ENCODE measurements around the gene PKIG.
A peak's percentile ranks its signal among the peaks of the same experiment; 100 is the strongest.

The PKIG gene

GRCh38 chr20:44621939-44622338 lies 39.6 kb downstream of the PKIG start:
- no peak for DNase-seq

DNA sequence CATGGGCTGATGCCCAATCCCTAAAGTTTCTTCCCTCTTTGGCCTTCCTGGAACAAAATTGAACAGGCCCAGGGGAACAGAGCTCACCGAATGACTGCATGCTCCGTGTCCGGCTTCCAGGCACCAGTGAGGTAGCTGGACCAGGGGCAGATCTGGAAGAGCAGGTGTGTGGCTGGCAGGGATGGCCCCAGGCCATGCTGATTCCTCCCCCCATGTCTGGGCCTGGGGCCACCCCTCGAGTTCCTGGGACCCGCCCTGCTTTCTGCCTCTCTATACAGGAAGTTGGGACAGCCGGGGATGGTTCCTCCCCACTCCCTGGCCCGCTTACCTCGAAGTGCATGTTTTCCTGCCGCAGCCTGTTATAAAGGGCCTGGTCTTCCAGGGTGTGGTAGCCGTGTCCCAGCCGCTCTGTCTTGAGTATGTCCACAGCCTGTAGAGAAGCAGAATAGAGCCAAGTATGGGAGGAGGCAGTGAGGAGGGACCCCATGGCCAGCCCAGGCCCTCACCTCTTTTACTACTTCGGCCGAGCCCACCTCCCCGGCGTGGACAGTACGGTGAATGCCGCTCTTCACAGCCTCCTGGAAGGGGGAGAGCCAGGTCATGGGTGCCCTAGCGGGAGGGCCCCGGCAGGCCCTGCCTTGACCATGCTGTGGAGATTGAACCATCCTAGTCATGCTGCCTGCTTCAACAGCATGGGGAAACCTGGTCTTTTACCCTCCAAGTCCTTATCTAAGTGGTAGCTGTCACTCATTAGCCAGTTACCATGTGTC lies 40.3 kb downstream of the PKIG start:
- DNase-seq, result no peak

DNA sequence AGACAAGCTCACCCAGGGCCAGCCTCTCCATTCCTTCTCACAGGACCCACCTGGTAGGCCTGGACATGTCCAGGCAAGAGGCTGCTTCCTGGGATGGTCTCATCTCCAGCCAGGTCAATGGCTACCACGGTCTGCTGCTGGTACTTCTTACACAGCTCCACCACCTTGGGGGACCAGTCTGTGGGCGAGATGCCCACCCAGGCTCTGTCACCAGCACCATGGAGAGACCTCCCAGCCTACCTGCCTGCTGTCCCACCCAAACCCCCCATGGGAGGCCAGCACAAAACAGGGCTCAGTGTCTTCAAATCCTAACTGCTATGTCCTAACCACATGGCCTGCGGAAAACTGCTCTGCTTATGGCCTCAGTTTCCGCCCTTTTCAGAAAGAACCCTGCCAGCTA lies 41.8 kb downstream of the PKIG start:
- no peak for DNase-seq

- DNase-seq, result no peak
These were observed 42.4 kb downstream of the PKIG start for GRCh38 chr20:44624743-44625271.

GRCh38 chr20:44625361-44625760 lies 43.0 kb downstream of the PKIG start:
- DNase-seq, result no peak

DNA sequence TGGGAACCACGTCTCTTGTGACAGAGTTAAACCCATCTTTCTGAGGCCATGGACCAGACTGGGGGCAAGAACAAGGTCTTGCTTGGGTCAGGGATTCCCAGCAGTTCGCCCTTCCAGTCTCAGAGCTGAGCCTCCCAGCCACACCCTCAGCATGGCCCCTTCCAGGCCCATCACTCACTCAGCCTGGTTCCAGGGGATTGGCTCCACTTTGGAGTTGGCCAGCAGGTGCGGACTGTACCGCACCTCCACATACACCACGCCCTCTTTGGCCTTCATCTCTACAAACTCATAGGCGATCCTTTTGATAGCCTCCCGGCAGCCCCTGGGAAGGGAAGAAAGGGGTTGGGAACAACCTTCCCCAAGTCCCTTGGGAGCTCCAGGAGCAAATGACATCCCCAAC lies 43.9 kb downstream of the PKIG start:
- no peak for DNase-seq

GRCh38 chr20:44627364-44628010 lies 45.1 kb downstream of the PKIG start:
- DNase-seq, result no peak

DNA sequence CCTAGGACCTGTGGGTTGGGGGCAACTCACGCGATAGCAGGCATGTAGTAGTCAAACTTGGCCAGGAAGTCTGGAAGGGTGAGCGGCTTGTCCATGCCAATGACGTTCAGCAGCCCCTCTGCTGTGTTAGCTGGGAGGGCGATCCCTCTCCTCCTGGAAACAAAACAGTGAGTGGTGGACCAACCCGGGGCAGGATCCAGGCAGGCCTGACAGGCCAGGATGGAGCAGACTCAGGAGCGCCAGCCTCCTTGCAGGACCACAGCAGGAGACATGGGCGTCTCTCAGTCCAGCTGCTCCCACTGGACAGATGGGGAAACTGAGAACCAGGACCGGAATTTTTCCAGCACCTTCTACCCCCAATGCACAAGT lies 46.6 kb downstream of the PKIG start:
- DNase-seq, result no peak

GRCh38 chr20:44629542-44629941 lies 47.2 kb downstream of the PKIG start:
- DNase-seq, result no peak

DNA sequence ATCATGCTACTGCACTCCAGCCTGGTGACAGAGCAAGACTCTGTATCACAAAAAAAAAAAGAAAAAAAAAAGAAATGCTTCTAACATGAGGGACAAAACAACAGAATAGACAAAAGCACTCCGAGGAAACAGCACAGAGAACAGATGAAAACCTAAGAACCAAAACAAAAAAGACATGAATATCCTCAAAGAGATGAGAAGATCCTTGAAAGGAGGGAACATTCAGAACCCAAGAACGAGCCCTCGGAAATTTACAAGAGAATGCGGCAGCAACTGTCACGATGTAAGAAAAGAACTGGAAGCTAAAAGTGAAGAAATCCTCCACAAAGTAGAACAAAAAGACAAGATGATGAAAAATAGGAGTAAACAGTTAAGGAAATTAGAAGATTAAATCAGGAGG lies 47.9 kb downstream of the PKIG start:
- DNase-seq, result no peak

DNA sequence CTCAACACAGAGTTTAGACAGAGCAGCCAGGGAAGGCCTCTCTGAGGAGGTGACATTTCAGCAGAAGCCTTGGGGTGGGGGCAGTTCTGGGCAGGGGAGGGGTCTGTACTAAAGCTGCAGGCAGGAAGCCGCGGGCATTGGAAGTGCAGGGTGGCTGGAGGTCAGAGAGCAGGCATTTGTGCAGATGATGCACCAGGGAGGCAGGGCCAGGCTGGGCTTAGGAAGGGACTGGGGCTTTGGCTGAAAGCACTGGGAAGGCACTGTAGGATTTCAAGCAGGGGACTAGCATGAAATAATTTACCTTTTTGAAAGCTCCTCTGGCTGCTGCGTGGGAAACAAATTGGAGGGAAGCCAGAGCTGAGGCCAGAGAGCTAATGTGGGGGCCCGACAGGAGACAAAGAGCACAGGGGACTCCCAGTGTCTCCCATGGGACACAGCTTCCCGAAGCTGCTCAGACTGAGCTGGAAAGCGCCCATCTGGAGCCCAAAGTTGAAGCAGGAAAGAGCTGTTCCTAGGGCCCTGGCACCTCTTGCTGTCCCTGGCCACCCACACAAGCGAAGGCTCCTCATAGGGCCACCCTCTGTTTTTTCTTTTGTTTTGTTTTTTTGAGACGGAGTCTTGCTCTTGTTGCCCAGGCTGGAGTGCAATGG lies 49.8 kb downstream of the PKIG start:
- no peak for DNase-seq

DNA sequence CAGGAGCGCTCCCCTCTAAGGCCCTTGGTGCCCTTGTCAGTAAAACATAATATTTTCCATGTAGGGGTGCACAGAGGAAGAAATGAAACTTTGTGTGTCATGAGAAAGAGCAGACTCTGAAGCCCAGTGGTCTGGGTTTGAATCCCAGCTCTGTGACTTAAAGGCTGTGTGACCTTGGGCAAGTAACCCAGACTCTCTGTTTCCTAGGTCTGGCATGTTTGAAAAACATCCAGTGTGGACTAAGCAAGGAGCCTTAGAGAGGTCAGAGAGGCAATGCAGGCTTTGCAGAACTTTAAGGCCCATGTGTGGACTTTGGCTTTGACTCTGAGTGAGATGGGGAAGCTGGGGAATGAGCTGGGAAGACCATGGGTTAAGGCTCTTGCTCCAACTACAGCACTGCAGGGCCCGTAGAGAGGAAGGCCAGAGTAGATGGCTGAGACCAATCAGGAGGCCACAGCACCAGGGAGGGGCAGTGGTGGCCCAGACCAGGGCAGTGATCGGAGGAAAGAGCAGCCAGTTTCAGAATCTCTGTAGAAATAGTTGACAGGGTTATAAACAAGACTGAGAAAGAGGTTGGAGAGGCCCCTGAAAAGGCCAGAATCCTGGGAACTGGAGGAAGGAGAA lies 50.9 kb downstream of the PKIG start:
- no peak for DNase-seq

DNA sequence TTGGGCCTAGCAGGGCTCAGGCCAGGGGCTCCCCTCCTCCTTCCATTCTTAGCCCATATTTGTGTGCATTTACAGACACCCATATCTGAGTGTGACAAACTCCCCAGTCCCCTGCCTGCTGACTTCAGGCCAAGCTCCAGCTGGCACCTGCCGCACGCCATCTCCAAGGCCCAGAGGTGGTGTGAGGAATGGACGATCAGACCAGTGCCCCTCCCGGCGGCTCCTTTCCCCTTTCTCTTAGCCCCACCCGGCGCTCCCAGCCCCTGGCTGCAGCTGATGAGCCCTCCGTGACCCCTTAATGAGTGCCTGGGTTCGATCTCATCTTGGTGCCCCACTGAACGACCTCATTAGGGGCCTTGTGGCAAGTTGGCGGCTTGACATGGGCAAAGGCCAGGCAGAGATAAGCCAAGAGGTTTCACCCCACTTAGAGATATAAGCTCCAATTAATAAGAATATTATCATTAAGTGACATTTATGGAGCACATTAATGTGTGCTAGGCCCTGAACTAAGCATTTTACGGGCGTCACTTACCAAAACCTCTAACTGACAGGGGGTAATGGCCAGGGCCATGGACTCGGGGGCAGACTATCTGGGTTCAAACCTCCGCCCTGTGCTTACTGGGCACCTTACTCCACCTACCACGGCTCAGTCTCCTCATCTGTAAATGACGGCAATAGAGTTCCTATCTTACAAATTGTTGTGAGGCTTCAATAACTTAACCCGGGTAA lies 51.7 kb downstream of the PKIG start:
- no peak for DNase-seq

GRCh38 chr20:44635877-44636276 lies 53.5 kb downstream of the PKIG start:
- no peak for DNase-seq

DNA sequence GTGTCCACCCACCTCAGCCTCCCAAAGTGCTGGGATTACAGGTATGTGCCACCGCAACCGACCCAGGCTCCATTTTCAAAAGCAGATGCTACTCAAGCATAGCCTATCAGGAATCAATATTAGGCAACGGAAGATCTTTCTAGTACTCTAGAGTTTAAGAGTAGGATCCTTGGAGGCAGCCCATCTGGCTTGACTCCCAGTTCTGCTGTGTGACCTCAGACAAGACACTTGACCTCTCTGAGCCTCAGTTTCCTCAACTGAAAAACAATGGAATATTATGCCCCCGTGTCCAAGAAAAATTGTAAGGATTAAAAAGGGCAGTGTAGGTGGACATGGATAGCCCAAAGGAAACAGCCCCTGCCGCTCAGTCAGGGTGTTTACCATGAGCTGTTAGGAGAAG lies 54.7 kb downstream of the PKIG start:
- DNase-seq, result no peak

DNA sequence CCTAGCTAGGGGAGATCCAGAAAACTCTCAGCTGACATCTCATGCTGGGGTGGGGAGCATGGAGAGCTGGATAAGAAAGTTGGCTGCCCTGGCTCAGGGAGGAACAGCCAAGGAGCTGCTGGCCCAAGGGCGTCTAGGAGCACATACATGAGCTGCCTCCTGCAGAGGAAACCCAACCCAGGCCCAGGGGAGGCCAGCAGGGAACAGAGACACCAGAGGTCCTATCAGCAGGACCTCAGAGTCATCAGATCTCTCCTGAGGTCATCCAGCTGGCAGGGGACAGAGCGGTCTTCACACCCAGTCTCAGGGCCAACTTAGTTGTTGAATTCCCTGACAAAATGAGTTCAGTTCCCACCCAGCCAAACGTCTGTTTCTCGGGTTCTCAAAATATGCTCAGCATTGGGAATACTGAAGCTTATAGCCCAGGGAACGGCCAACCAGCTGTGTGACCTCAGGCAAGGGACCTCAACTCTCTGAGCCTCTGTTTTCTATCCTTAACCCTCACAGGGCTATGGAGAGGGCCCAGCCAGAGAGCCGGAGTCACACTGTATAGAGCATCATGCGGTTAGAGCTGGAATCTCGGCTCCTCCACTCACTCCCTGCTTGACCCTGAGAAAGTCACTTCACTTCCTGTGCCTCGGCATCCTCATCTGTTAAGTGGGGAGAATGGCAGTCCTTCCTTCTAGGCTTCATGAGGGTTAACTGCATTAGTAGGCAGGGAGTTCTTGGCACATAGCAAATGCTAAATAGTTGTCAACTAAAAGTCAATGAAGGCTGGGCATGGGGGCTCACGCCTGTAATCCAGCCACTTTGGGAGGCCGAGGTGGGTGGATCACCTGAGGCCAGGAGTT lies 55.4 kb downstream of the PKIG start:
- DNase-seq, result no peak

- no peak for DNase-seq
These were observed 58.1 kb downstream of the PKIG start for GRCh38 chr20:44640522-44640921.

GRCh38 chr20:44641325-44641724 lies 58.9 kb downstream of the PKIG start:
- no peak for DNase-seq

GRCh38 chr20:44642203-44643153 lies 60.1 kb downstream of the PKIG start:
- DNase-seq, result peak; percentile 70

GRCh38 chr20:44643154-44643519 lies 60.8 kb downstream of the PKIG start:
- DNase-seq, result no peak
